HG03196 (cell line): ENCODE results near the gene PAM16.
"Not testable (repeated sequence)": the region's sequence is repeated elsewhere in the genome, so short reads cannot be mapped to it uniquely, and the experiment has no call there.

Source experiments
- ATAC-seq: cut with Tn5 transposase; IDR thresholded peaks from one replicate; pipeline ENCODE4 v1.9.1; 2021; ENCODE audit not compliant: unreplicated experiment

Gene PAM16

GRCh38 chr16:4337540-4338088, 13.5 kb downstream of the PAM16 start:
- ATAC-seq = no peak

GRCh38 chr16:4336701-4337539, 14.2 kb downstream of the PAM16 start:
- ATAC-seq = no peak

- ATAC-seq = no peak
Observed at GRCh38 chr16:4334724-4335495, 16.2 kb downstream of the PAM16 start.

DNA sequence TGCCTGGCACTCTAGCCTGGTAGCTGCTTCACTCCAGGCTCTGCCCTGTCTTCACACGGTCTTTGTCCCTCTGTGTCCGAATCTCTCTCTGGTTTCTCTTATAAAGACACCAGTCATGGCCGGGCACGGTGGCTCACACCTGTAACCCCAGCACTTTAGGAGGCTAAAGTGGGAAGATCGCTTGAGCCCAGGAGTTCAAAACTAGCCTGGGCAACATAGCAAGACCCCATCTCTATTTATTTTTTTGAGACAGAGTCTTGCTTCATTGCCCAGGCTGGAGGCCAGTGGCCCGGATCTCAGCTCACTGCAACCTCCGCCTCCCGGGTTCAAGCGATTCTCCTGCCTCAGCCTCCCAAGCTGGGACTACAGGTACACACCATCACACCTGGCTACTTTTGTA, 17.4 kb downstream of the PAM16 start:
- ATAC-seq = not testable (repeated sequence)

GRCh38 chr16:4333308-4333638, 17.8 kb downstream of the PAM16 start:
- no peak for ATAC-seq

DNA sequence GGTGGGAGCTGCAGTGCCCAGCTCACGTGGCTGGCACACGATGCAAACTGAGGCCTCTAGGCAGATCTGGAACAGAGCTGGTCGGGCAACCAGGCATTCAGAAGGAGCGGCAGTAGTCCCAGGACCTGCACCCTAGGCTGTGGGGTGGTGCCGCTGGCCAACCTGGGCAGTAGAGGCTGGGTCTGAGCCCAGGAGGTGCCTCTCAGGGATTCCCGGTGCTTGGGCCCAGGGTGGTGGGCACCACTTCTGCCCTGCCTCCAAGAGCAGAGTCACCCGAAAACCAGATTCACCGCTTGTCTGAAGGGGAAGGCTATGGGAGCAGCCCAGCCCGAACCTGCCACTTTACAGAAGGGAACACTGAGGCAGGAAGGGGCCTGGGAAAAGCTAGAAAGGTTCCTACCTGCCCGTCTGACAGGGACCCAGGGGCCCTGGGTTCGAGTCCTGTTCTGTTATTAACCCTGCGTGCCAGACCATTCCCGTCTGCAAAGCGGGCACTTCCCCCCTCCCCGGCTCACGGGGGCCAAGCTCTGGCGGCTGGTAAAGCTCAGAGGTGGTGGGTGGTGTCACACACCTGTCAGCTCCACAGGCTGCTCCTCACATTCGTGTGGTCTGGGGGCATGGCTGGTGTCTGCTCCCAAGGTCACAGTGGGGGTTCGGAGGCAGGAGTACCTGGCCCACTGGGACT, 18.4 kb downstream of the PAM16 start:
- no peak for ATAC-seq

DNA sequence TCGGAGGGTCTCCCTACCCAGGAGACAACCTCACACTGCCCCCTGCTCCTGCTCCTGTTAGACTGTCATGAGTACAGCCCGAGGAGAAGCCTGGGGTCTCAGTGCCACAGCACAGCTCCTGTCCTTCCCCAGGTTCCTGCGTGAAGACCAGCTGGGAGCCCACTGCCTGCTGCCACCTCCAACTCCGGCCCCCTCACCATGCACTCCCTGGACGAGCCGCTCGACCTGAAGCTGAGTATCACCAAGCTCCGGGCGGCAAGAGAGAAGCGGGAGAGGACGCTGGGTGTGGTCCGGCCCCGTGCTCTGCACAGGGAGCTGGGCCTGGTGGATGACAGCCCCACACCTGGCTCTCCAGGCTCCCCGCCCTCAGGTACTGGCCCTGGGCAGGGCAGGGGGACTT, 19.0 kb downstream of the PAM16 start:
- ATAC-seq = no peak

DNA sequence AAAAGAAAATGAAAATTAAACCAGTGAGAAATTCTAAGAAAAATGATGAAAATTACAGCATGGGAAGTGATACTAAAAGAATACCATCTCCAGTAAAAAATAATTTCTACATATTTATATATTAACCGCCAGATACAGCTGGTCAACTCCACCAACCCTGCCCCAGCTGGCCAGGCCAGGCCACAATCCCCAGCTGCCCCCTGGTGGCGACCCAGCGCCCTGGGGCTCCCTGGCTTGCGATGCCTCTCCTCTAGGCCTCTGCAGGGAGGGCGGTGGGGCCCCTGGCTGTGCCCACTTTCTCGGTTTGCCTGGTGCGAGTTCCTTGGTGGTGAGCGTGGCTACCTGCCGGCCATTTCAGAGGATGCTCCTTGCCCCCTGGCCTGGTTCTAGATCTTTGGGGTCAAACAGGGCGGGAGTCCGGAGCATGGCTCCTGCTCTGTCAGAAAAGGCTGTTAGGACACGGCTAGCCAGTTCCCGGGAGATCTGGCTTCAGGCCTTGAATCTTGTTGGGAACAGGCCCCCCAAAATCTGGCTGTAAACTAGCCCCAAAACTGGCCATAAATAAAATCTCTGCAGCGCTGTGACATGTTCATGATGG, 20.7 kb downstream of the PAM16 start:
- ATAC-seq = no peak

DNA sequence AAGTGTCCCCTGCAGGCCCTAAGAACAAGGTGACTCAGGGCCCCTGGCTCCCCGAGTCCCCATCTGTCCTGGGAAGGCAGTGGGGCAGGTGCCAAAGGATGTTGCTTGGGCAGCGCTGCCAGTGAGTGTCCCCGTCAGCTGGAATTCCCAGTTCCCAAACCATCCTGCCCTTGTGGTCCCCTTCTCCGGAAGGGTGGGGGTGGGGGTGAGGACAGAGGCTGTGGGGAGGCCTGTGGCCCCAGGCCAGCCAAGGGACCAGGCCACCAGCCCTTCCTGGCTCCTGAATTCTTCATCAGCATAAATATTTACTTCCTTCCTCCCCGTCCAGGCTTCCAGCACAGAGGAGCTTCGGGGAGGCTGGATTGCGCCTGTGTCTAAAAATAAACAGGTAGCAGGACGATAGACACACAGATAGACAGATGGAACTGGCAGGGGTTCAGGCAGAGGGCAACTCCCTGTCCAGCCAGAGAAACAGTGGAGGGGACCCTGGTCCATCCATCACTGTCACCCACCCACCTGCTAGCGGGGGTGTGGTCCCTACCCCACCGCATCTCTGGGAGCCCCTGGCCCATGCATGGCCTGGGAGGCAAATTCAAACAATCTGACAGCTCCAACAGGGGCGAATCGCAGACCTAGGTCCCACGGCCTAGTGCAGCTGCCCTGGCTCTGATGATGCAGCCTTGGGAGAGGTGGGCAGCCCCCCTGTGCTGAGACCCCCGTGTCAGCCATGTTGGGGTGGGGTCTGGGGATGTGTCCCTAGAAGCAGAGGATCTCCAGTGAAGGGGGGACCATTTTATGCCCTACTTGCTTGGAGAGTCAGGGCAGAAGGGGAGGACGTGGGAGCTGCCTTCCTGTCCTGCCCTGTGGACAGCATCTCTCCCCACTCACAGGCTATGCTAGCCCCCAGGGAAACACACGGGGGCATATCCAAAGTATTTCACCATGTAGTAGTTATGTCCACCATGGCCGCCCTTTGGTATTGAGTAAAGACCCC, 22.0 kb downstream of the PAM16 start:
- ATAC-seq = no peak

- no peak for ATAC-seq
Observed at GRCh38 chr16:4328046-4328781, 22.9 kb downstream of the PAM16 start.

GRCh38 chr16:4327386-4328045, 23.6 kb downstream of the PAM16 start:
- ATAC-seq = no peak

GRCh38 chr16:4325253-4325758, 25.8 kb downstream of the PAM16 start:
- no peak for ATAC-seq

- no peak for ATAC-seq
Observed at GRCh38 chr16:4324492-4325252, 26.4 kb downstream of the PAM16 start.

GRCh38 chr16:4323845-4324488, 27.2 kb downstream of the PAM16 start:
- ATAC-seq = no peak

DNA sequence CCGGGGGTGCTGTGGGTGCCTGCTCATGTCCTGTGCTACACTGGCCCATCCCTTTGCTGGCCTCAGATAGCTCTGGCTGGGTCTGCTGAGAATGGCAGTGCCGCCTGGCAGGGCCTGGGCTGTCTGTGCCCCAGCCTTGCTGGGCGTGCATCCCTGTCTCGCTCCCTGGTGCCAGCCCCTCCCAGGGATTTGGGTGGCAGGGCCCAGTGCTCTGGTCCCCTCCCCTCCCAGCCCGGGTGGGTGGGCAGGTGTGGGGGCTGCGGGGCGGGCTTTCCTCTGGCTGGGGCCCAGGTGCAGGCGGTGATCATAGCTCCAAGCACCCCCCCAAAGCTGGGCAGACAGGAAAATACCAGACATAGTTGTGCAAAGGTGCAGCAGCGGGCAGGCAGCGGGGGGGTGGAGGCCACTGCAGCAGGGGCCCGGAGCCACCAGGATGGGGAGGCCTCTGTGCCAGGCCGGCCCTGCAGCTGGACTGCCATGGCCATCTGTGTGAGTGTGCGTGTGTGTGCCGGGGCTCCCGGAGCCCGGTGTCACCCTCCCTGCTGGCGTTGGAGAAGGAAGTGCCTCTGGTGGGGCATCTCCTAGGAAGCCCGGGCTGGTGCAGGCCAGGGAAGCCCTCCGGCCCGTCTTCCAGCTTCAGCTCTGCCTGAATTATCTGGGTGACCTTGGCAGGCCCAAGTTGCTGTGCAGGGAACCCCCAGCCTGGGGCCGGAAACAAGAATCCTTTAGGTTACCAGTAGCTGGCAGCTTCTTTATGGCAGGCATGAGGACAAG, 27.9 kb downstream of the PAM16 start:
- ATAC-seq = no peak
